H1 (cell line): ENCODE measurements around the gene FAM168B. TPM values are rescaled to one million over a fixed set of nuclear protein-coding genes. Genes with fewer than 3 reads are reported as not detected.

Experiments used
- ASH2L ChIP-seq: fragments of 200-600, 300-600 bp; sonication (generic); IDR thresholded peaks from one replicate; pipeline ENCODE4 v1.7.1; 2017; ENCODE audit warnings: low read length
- BCL11A ChIP-seq, 2 experiments: IDR thresholded peaks; one replicate each; pipeline ENCODE4 v1.6.1; 2011; ENCODE audit warnings: low read depth in 2 of 2, low read length in 2 of 2, mild to moderate bottlenecking in 2 of 2
- CBX5 ChIP-seq: fragments of 300-800, 300-1000 bp; sonication (generic); IDR thresholded peaks from 2 replicates; pipeline ENCODE4 v1.7.1; 2016; ENCODE audit warnings: antibody characterized with exemption, low read length, low read depth
- CEBPB ChIP-seq: IDR thresholded peaks from 2 replicates; pipeline ENCODE4 v1.6.1; 2012; ENCODE audit warnings: low read depth, low read length
- CHD2 ChIP-seq: IDR thresholded peaks from 2 replicates; pipeline ENCODE4 v1.6.1; 2012; ENCODE audit warnings: low read length, improper control_type of control experiment
- HDAC2 ChIP-seq, 2 experiments: fragments of 300-600 bp in 1 of 2; sonication (generic) in 1 of 2; IDR thresholded peaks; 2 replicates each; pipeline ENCODE4 v1.6.1; 2011 to 2012; ENCODE audit warnings: low read depth in 2 of 2, low read length in 2 of 2, mild to moderate bottlenecking in 2 of 2, moderate library complexity in 2 of 2, borderline replicate concordance in 1 of 2, inconsistent platforms in 1 of 2
- KDM1A ChIP-seq: fragments of 200-600, 300-600 bp; sonication (generic); IDR thresholded peaks from 2 replicates; pipeline ENCODE4 v1.7.1; 2016; ENCODE audit warnings: mild to moderate bottlenecking, low read length, borderline replicate concordance
- KDM4A ChIP-seq: IDR thresholded peaks from one replicate; pipeline ENCODE4 v1.7.1; 2012; ENCODE audit warnings: low read depth, mild to moderate bottlenecking, moderate library complexity, low read length, inconsistent platforms; ENCODE audit not compliant: severe bottlenecking
- NANOG ChIP-seq: IDR thresholded peaks from 2 replicates; pipeline ENCODE4 v1.6.1; 2011; ENCODE audit warnings: low read length, low read depth, mild to moderate bottlenecking, inconsistent platforms; ENCODE audit not compliant: insufficient read depth, poor library complexity, severe bottlenecking
- PHF8 ChIP-seq: fragments of 200-600 bp; sonication (generic); conservative IDR thresholded peaks from 2 replicates; pipeline ENCODE4 v1.7.1; 2012; ENCODE audit warnings: low read depth, mild to moderate bottlenecking, inconsistent platforms, low read length, moderate library complexity
- POLR2A ChIP-seq, 2 experiments: IDR thresholded peaks; 1 replicate in 1 of 2; 2 replicates in 1 of 2; pipeline ENCODE4 v1.6.1; 2011; ENCODE audit warnings: low read depth in 2 of 2, low read length in 2 of 2, mild to moderate bottlenecking in 2 of 2; ENCODE audit errors: control extremely low read depth in 1 of 2
- POU5F1 ChIP-seq: IDR thresholded peaks from 2 replicates; pipeline ENCODE4 v1.6.1; 2011; ENCODE audit warnings: low read depth, mild to moderate bottlenecking, low read length, moderate library complexity
- RBBP5 ChIP-seq: IDR thresholded peaks from 2 replicates; pipeline ENCODE4 v1.7.1; 2012; ENCODE audit warnings: low read depth, mild to moderate bottlenecking, inconsistent platforms, low read length, moderate library complexity, borderline replicate concordance
- polyA plus RNA-seq, 7 experiments: library from polyadenylated mRNA; depleted of rRNA in 3 of 7; stranded (reverse) in 5 of 7; unstranded in 2 of 7; fragments of >200 nt in 5 of 7; fragments of 200-250 nt in 2 of 7; gene quantifications; 1 replicate in 5 of 7; 2 replicates in 1 of 7; 4 replicates in 1 of 7; pipeline versions ENCODE4 v1.2.1 to v1.2.3, GENCODE V29; 2011 to 2013; ENCODE audit warnings: missing spikeins in 2 of 7, mixed read lengths in 2 of 7
- total RNA-seq: library from RNA; stranded (reverse); fragmentation: NEBNext Ultra II Directional; extraction: Animal tissue kit (Norgen Biotek cat#: 25700); gene quantifications from 2 replicates; pipeline ENCODE4 v1.2.1, GENCODE V29; 2021
- TF ChIP-seq, protein P1 (sequence below): IDR thresholded peaks from 2 replicates; pipeline ENCODE4 v1.6.1; 2012; ENCODE audit warnings: inconsistent platforms
- TF ChIP-seq, protein P2 (sequence below), 3 experiments: IDR thresholded peaks; 1 replicate in 2 of 3; 2 replicates in 1 of 3; pipeline versions ENCODE4 v1.5.1 to v1.6.1; 2011; ENCODE audit warnings: low read length in 3 of 3, mild to moderate bottlenecking in 3 of 3, inconsistent platforms in 2 of 3, low read depth in 1 of 3, moderate library complexity in 1 of 3; ENCODE audit not compliant: insufficient read depth in 1 of 3; ENCODE audit errors: control extremely low read depth in 1 of 3

FAM168B gene
- total and polyA plus RNA-seq, 2 of the 8 experiments (the other 6 are each of a cell fraction or from before 2014, with no cell fraction given) = 61.9 to 123 TPM

DNA sequence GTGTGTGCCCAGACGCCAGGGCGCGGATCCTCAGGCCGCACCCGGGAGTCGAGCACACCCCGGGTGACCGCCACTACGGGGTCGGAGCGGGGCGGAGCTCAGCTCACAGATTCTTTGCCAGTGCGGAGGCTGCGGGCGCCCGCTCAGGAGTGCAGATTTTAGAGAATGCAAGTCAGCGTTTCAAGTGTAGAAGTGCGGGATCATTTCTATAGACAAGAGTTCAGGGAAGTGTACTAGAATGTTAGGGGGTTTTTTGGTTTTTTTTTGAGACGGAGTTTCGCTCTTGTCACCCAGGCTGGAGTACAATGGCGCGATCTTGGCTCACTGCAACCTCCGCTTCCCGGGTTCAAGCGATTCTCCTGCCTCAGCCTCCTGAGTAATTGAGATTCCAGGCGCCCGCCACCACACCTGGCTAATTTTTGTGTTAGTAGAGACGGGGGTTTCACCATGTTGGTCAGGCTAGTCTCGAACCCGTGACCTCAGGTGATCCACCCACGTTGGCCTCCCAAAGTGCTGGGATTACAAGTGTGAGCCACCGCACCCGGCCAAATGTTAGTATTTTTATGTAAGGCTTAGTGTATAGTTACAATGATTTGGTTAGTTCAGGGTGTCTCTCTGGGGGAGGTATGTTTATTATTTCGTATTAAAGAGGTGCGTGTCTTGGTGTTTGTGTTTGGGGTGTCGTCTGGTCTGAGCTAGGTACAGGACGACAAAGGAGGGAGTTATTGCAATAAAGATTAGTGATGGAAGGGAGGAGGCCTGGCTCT, 619 bp upstream of the FAM168B start (continued):
- TF ChIP-seq KDM4A = peak; percentile 43
- TF ChIP-seq, protein P1, sequence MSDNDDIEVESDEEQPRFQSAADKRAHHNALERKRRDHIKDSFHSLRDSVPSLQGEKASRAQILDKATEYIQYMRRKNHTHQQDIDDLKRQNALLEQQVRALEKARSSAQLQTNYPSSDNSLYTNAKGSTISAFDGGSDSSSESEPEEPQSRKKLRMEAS = no peak
- no peak for TF ChIP-seq CHD2
- TF ChIP-seq ASH2L = peak; percentile 47
- no peak for TF ChIP-seq CEBPB
- TF ChIP-seq CBX5 = no peak
- peak; percentile 49; the same call in 1 of the 2 replicates for TF ChIP-seq PHF8
- TF ChIP-seq BCL11A (IDR thresholded peaks at IDR 0.05; ENCODE audit: low read depth in 2 of 2, low read length in 2 of 2) = no peak
- TF ChIP-seq NANOG = no peak
- TF ChIP-seq, protein P2, sequence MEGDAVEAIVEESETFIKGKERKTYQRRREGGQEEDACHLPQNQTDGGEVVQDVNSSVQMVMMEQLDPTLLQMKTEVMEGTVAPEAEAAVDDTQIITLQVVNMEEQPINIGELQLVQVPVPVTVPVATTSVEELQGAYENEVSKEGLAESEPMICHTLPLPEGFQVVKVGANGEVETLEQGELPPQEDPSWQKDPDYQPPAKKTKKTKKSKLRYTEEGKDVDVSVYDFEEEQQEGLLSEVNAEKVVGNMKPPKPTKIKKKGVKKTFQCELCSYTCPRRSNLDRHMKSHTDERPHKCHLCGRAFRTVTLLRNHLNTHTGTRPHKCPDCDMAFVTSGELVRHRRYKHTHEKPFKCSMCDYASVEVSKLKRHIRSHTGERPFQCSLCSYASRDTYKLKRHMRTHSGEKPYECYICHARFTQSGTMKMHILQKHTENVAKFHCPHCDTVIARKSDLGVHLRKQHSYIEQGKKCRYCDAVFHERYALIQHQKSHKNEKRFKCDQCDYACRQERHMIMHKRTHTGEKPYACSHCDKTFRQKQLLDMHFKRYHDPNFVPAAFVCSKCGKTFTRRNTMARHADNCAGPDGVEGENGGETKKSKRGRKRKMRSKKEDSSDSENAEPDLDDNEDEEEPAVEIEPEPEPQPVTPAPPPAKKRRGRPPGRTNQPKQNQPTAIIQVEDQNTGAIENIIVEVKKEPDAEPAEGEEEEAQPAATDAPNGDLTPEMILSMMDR (IDR thresholded peaks at IDR 0.05; ENCODE audit: control extremely low read depth in 1 of 3, insufficient read depth in 1 of 3, low read depth in 1 of 3, low read length in 3 of 3) = no peak
- no peak; the same call in 1 of the 2 replicates for TF ChIP-seq KDM1A
- TF ChIP-seq RBBP5 = no peak
- 0 out of 4 replicates have a peak, but pooled peaks of 1 of the 2 experiments have one; percentile 32 for TF ChIP-seq HDAC2 (IDR thresholded peaks at IDR 0.05; ENCODE audit: borderline replicate concordance in 1 of 2, low read depth in 2 of 2, low read length in 2 of 2)
- no peak for TF ChIP-seq POLR2A (IDR thresholded peaks at IDR 0.05; ENCODE audit: control extremely low read depth in 1 of 2, low read depth in 2 of 2, low read length in 2 of 2)
- no peak for TF ChIP-seq POU5F1
